ENCODE data around the gene DUOXA2. TPM values are rescaled to one million over a fixed set of nuclear protein-coding genes. Genes with fewer than 3 reads are reported as not detected.
A peak's percentile ranks its signal among the peaks of the same experiment; 100 is the strongest.

The DUOXA2 gene
- total RNA-seq, 1 donor from 2014 or later = not detected

- no peaks in the 10 kb centered on the region for H3K9me3 Mint-ChIP-seq (ENCODE audit: low read depth)
- no peaks in the 10 kb centered on the region for H3K4me1 Mint-ChIP-seq (ENCODE audit: low read depth)
- no peaks in the 10 kb centered on the region for H3K27me3 Mint-ChIP-seq (ENCODE audit: low read depth)
- no peak overlapping the region for H3K27ac Mint-ChIP-seq (ENCODE audit: unreplicated experiment)
- no peak for DNase-seq (ENCODE audit: low spot score)
- no peak for TF ChIP-seq CTCF (IDR thresholded peaks at IDR 0.05)
- H3K36me3 Mint-ChIP-seq (ENCODE audit: low read depth) = peaks cover 9% of the 10 kb centered on the region
- no peak overlapping the region for H3K4me3 Mint-ChIP-seq (ENCODE audit: unreplicated experiment)
Measured at GRCh38 chr15:45156744-45157455, 42.8 kb downstream of the DUOXA2 start.

GRCh38 chr15:45157974-45158373 is 43.8 kb downstream of the DUOXA2 start:
- DNase-seq (ENCODE audit: low spot score) = no peak
- no peak overlapping the region for H3K4me3 Mint-ChIP-seq (ENCODE audit: unreplicated experiment)
- peaks cover 6% of the 10 kb centered on the region for H3K4me1 Mint-ChIP-seq (ENCODE audit: low read depth)
- no peaks in the 10 kb centered on the region for H3K9me3 Mint-ChIP-seq (ENCODE audit: low read depth)
- H3K27me3 Mint-ChIP-seq (ENCODE audit: low read depth) = no peaks in the 10 kb centered on the region
- no peak for TF ChIP-seq CTCF (IDR thresholded peaks at IDR 0.05)
- peaks cover 4% of the 10 kb centered on the region for H3K36me3 Mint-ChIP-seq (ENCODE audit: low read depth)
- H3K27ac Mint-ChIP-seq (ENCODE audit: unreplicated experiment) = no peak overlapping the region

GRCh38 chr15:45161666-45162065 is 47.5 kb downstream of the DUOXA2 start:
- no peak for TF ChIP-seq CTCF (IDR thresholded peaks at IDR 0.05)
- Mint-ChIP-seq H3K9me3 (ENCODE audit: low read depth) (no peaks in the 10 kb centered on the region), H3K4me1 (ENCODE audit: low read depth) (peaks cover 24% of the 10 kb centered on the region), H3K27me3 (ENCODE audit: low read depth) (no peaks in the 10 kb centered on the region), H3K27ac (ENCODE audit: unreplicated experiment) (no peak overlapping the region), H3K36me3 (ENCODE audit: low read depth) (peaks cover 2% of the 10 kb centered on the region), H3K4me3 (ENCODE audit: unreplicated experiment) (no peak overlapping the region)
- DNase-seq (ENCODE audit: low spot score) = no peak

- no peak overlapping the region for H3K4me3 Mint-ChIP-seq (ENCODE audit: unreplicated experiment)
- H3K4me1 Mint-ChIP-seq (ENCODE audit: low read depth) = peaks cover 29% of the 10 kb centered on the region
- H3K27ac Mint-ChIP-seq (ENCODE audit: unreplicated experiment) = peak overlapping the region; percentile 68
- DNase-seq (ENCODE audit: low spot score) = no peak
- no peaks in the 10 kb centered on the region for H3K9me3 Mint-ChIP-seq (ENCODE audit: low read depth)
- peaks cover 2% of the 10 kb centered on the region for H3K36me3 Mint-ChIP-seq (ENCODE audit: low read depth)
- peak; percentile 97 for TF ChIP-seq CTCF (IDR thresholded peaks at IDR 0.05)
- H3K27me3 Mint-ChIP-seq (ENCODE audit: low read depth) = no peaks in the 10 kb centered on the region
Measured at GRCh38 chr15:45162771-45163507, 48.8 kb downstream of the DUOXA2 start.

GRCh38 chr15:45163508-45163856 is 49.4 kb downstream of the DUOXA2 start:
- Mint-ChIP-seq H3K4me1 (ENCODE audit: low read depth) (peaks cover 30% of the 10 kb centered on the region), H3K36me3 (ENCODE audit: low read depth) (peaks cover 2% of the 10 kb centered on the region), H3K27ac (ENCODE audit: unreplicated experiment) (no peak overlapping the region), H3K9me3 (ENCODE audit: low read depth) (no peaks in the 10 kb centered on the region), H3K27me3 (ENCODE audit: low read depth) (no peaks in the 10 kb centered on the region), H3K4me3 (ENCODE audit: unreplicated experiment) (no peak overlapping the region)
- DNase-seq (ENCODE audit: low spot score) = no peak
- no peak for TF ChIP-seq CTCF (IDR thresholded peaks at IDR 0.05)
